SK-N-SH (cell line): Measurements from ENCODE around the gene PRG2. TPM values are rescaled to one million over a fixed set of nuclear protein-coding genes. Genes with fewer than 3 reads are reported as not detected.

Experiments
- CTCF ChIA-PET: fragments of 300-600, 350-600 bp; formaldehyde crosslinking; extraction: SDS; loops from one replicate; lab custom pipeline; 2021; lab: Yijun Ruan, JAX
- POLR2A ChIA-PET: fragments of 350-600 bp; sonication (Branson Sonifier 250); formaldehyde crosslinking; extraction: SDS; loops from one replicate; lab custom pipeline; 2020; ENCODE audit warnings: antibody characterized with exemption, inconsistent platforms; lab: Yijun Ruan, JAX
- DNase-seq: peaks from one replicate; pipeline ENCODE4 v3.0.0; 2012
- H2AFZ ChIP-seq: fragments of 200-600 bp; sonication (generic); 2 replicates; pipeline ENCODE4 v1.8.1; 2016; ENCODE audit warnings: antibody characterized with exemption, mild to moderate bottlenecking, low read depth
- H3F3A ChIP-seq: fragments of 200-600 bp; sonication (generic); replicated peaks from 2 replicates; pipeline ENCODE3; 2016; ENCODE audit warnings: antibody characterized with exemption, mild to moderate bottlenecking; ENCODE audit not compliant: insufficient read depth
- H3K27ac ChIP-seq, 2 experiments: fragments of 200-500 bp in 1 of 2; fragments of 200-600 bp in 1 of 2; sonication (Bioruptor generic) in 1 of 2; sonication (generic), shearing (Covaris generic) in 1 of 2; 2 replicates each; pipeline versions ENCODE4 v1.5.1 to v1.6.1; 2014 to 2016; ENCODE audit warnings: low read depth in 2 of 2, inconsistent platforms in 1 of 2, low read length in 1 of 2, mild to moderate bottlenecking in 1 of 2, mixed read lengths in 1 of 2
- H3K27me3 ChIP-seq: fragments of 200-600 bp; sonication (generic), shearing (Covaris generic); 2 replicates; pipeline ENCODE4 v1.6.1; 2016; ENCODE audit warnings: mixed run types; ENCODE audit not compliant: insufficient read depth
- H3K36me3 ChIP-seq, 2 experiments: fragments of 200-500 bp in 1 of 2; fragments of 200-600 bp in 1 of 2; sonication (Bioruptor generic) in 1 of 2; sonication (generic) in 1 of 2; replicated peaks in 1 of 2; 2 replicates each; pipeline versions ENCODE3 to v1.5.1; 2014 to 2016; ENCODE audit warnings: low read length in 1 of 2, mild to moderate bottlenecking in 1 of 2; ENCODE audit not compliant: insufficient read depth in 2 of 2, control insufficient read depth in 1 of 2
- H3K4me1 ChIP-seq, 2 experiments: fragments of 200-500 bp in 1 of 2; fragments of 200-600 bp in 1 of 2; sonication (Bioruptor generic) in 1 of 2; sonication (generic), shearing (Covaris generic) in 1 of 2; 2 replicates each; pipeline versions ENCODE4 v1.5.1 to v1.6.1; 2014 to 2016; ENCODE audit warnings: low read depth in 1 of 2, low read length in 1 of 2, mixed run types in 1 of 2; ENCODE audit not compliant: insufficient read depth in 2 of 2, control insufficient read depth in 1 of 2
- H3K4me2 ChIP-seq: fragments of 200-600 bp; sonication (generic), shearing (Covaris generic); 2 replicates; pipeline ENCODE4 v1.6.1; 2017; ENCODE audit warnings: mixed run types
- H3K4me3 ChIP-seq, 2 experiments: fragments of 200-500 bp in 1 of 2; fragments of 200-600 bp in 1 of 2; sonication (Bioruptor generic) in 1 of 2; sonication (generic), shearing (Covaris generic) in 1 of 2; 2 replicates each; pipeline versions ENCODE4 v1.5.1 to v1.8.1; 2014 to 2016; ENCODE audit warnings: low read depth in 2 of 2, inconsistent platforms in 1 of 2, low read length in 1 of 2, mild to moderate bottlenecking in 1 of 2, mixed read lengths in 1 of 2, moderate library complexity in 1 of 2
- H3K79me2 ChIP-seq: fragments of 200-600 bp; sonication (generic); 2 replicates; pipeline ENCODE4 v1.8.1; 2017; ENCODE audit warnings: mild to moderate bottlenecking; ENCODE audit not compliant: insufficient read depth
- H3K9ac ChIP-seq: fragments of 200-600 bp; sonication (generic); 2 replicates; pipeline ENCODE4 v1.6.1; 2017; ENCODE audit warnings: mixed run types
- H3K9me2 ChIP-seq: fragments of 200-600 bp; sonication (generic); 2 replicates; pipeline ENCODE4 v1.6.1; 2017; ENCODE audit warnings: mixed run types
- H3K9me3 ChIP-seq: fragments of 200-600 bp; sonication (generic); 2 replicates; pipeline ENCODE4 v1.6.1; 2017; ENCODE audit warnings: mixed run types, mild to moderate bottlenecking, moderate library complexity
- H4K20me1 ChIP-seq: fragments of 200-600 bp; sonication (generic); 2 replicates; pipeline ENCODE4 v1.6.1; 2017; ENCODE audit warnings: mild to moderate bottlenecking, mixed run types; ENCODE audit not compliant: insufficient read depth
- ELF1 ChIP-seq: IDR thresholded peaks from 2 replicates; pipeline ENCODE4 v1.4.0; 2012
- EZH2phosphoT487 ChIP-seq: fragments of 200-600 bp; sonication (generic); IDR thresholded peaks from 2 replicates; pipeline ENCODE4 v1.6.1; 2017; ENCODE audit warnings: low read depth, mixed run types, mild to moderate bottlenecking, antibody characterized with exemption, moderate library complexity, borderline replicate concordance
- FOSL2 ChIP-seq: IDR thresholded peaks from 2 replicates; pipeline ENCODE4 v1.4.0; 2012; ENCODE audit warnings: low read depth, mild to moderate bottlenecking, moderate library complexity, borderline replicate concordance
- NFIC ChIP-seq: IDR thresholded peaks from 2 replicates; pipeline ENCODE4 v1.4.0; 2012; ENCODE audit warnings: borderline replicate concordance
- POLR2AphosphoS5 ChIP-seq: IDR thresholded peaks from 2 replicates; pipeline ENCODE4 v1.6.1; 2012; ENCODE audit warnings: low read depth, low read length
- RAD21 ChIP-seq: IDR thresholded peaks from 2 replicates; pipeline ENCODE4 v1.6.1; 2012; ENCODE audit warnings: mild to moderate bottlenecking, low read length
- RCOR1 ChIP-seq: fragments of 150-350 bp; IDR thresholded peaks from 2 replicates; pipeline ENCODE4 v1.6.1; 2017; ENCODE audit warnings: antibody characterized with exemption, low read length
- REST ChIP-seq: IDR thresholded peaks from 2 replicates; pipeline ENCODE4 v1.6.1; 2012; ENCODE audit warnings: mild to moderate bottlenecking, low read depth, low read length, moderate library complexity
- RFX5 ChIP-seq: IDR thresholded peaks from 2 replicates; pipeline ENCODE4 v1.6.1; 2012; ENCODE audit warnings: mild to moderate bottlenecking, improper control_type of control experiment, low read length
- RXRA ChIP-seq: IDR thresholded peaks from 2 replicates; pipeline ENCODE4 v1.4.0; 2012; ENCODE audit warnings: low read depth, mild to moderate bottlenecking, borderline replicate concordance
- SIN3A ChIP-seq: IDR thresholded peaks from 2 replicates; pipeline ENCODE4 v1.6.1; 2012; ENCODE audit warnings: low read depth, mild to moderate bottlenecking, low read length, moderate library complexity, borderline replicate concordance
- TAF1 ChIP-seq: IDR thresholded peaks from 2 replicates; pipeline ENCODE4 v1.6.1; 2012; ENCODE audit warnings: low read depth, mild to moderate bottlenecking, low read length, moderate library complexity, borderline replicate concordance
- TCF12 ChIP-seq: IDR thresholded peaks from 2 replicates; pipeline ENCODE4 v1.4.0; 2012
- YY1 ChIP-seq: IDR thresholded peaks from 2 replicates; pipeline ENCODE4 v1.4.0; 2012; ENCODE audit warnings: low read depth, mild to moderate bottlenecking
- ZBTB33 ChIP-seq: IDR thresholded peaks from 2 replicates; pipeline ENCODE4 v1.4.0; 2012; ENCODE audit warnings: low read depth, borderline replicate concordance
- WGBS: methylation state at CpG from one replicate; pipeline ENCODE4 v1.1.6; 2017; ENCODE audit warnings: low lambda C conversion rate; 5-methylcytosine and 5-hydroxymethylcytosine counted together
- polyA plus RNA-seq, 3 experiments: library from polyadenylated mRNA; depleted of rRNA; stranded (reverse); fragments of >200 nt; gene quantifications; 2 replicates each; pipeline ENCODE4 v1.2.3, GENCODE V29; 2012
- TF ChIP-seq, protein P1 (sequence below): IDR thresholded peaks from 2 replicates; pipeline ENCODE4; 2012
- TF ChIP-seq, protein P2 (sequence below): IDR thresholded peaks from 2 replicates; pipeline ENCODE4 v1.4.0; 2012; ENCODE audit warnings: low read depth

PRG2 gene
- polyA plus RNA-seq, 1 of the 3 experiments (the other 2 are of a cell fraction): not detected

- ChIA-PET POLR2A (no interaction called here), CTCF (interaction anchor here (1.2 to 1.6 kb wide), 2 partner anchors 13 to 65 kb away, joined by 3 to 4 read pairs; no protein-coding TSS in a partner anchor)
- 62% methylated on average over 5 of the region's 5 CpGs for WGBS
- H3K9me3 ChIP-seq: no peaks in the 10 kb centered on the region
- H3K79me2 ChIP-seq: no peaks in the 10 kb centered on the region
- no peak overlapping the region for H2AFZ ChIP-seq
- H3K4me1 ChIP-seq: peaks cover 18 to 24% of the 10 kb centered on the region in 2 experiments; a peak in 2 of 4 replicates
- H4K20me1 ChIP-seq: no peaks in the 10 kb centered on the region
- no peak for DNase-seq
- H3K27me3 ChIP-seq: no peaks in the 10 kb centered on the region; the same call in 1 of the 2 replicates
- H3K9ac ChIP-seq: no peak overlapping the region
- no peaks in the 10 kb centered on the region for H3F3A ChIP-seq
- no peaks in the 10 kb centered on the region for H3K9me2 ChIP-seq
- H3K27ac ChIP-seq: no peak overlapping the region
- H3K4me2 ChIP-seq: no peak overlapping the region
- H3K36me3 ChIP-seq: no peaks in the 10 kb centered on the region
- TF ChIP-seq ZBTB33 (no peak), SIN3A (no peak)
- TF ChIP-seq, all 33 proteins: peak for 0
- H3K4me3 ChIP-seq: no peak overlapping the region
These were observed 38.2 kb upstream of the PRG2 start for GRCh38 chr11:57428643-57429042.

DNA sequence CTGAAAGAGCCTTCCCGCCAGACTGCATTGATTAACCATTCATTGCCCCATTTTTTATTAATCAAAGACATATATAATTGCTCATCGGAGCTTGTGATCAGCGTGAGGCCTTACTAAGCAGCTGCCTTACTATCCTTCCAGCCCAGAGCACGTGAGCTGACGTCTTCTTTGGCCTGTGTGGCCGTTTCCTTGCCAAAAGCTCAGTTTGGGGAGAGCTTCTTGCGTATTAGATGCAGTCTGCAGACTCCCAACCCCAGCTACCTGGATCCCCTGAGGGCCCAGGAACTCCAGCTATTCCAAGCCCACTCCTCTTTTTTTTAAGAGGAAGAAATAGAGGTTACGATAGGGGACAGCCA, 37.3 kb upstream of the PRG2 start:
- Histone ChIP-seq H3K9me3 (no peaks in the 10 kb centered on the region), H3K4me1 (peaks cover 21 to 24% of the 10 kb centered on the region in 2 experiments; a peak in 2 of 4 replicates), H3F3A (no peaks in the 10 kb centered on the region), H3K9me2 (no peaks in the 10 kb centered on the region), H3K27ac (no peak overlapping the region; a peak in 1 of 4 replicates), H3K9ac (no peak overlapping the region), H3K36me3 (no peaks in the 10 kb centered on the region), H3K27me3 (no peaks in the 10 kb centered on the region; the same call in 1 of the 2 replicates), H3K4me3 (no peak overlapping the region), H2AFZ (no peak overlapping the region), H3K79me2 (no peaks in the 10 kb centered on the region), H3K4me2 (peak overlapping the region; percentile 43; the same call in 1 of the 2 replicates), H4K20me1 (no peaks in the 10 kb centered on the region)
- ChIA-PET CTCF (interaction anchor here (0.6 to 6.3 kb wide), 3 partner anchors 30 to 1097 kb away, joined by 3 to 26 read pairs (median 4); no protein-coding TSS in a partner anchor), POLR2A (no interaction called here)
- 90% methylated on average over 8 of the region's 8 CpGs for WGBS
- TF ChIP-seq RFX5 (no peak), TAF1 (no peak), RAD21 (no peak), TCF12 (no peak), RCOR1 (no peak), ELF1 (no peak), EZH2phosphoT487 (no peak), RXRA (no peak), POLR2AphosphoS5 (no peak), NFIC (no peak), REST (no peak), YY1 (no peak), FOSL2 (no peak)
- TF ChIP-seq, protein P1, sequence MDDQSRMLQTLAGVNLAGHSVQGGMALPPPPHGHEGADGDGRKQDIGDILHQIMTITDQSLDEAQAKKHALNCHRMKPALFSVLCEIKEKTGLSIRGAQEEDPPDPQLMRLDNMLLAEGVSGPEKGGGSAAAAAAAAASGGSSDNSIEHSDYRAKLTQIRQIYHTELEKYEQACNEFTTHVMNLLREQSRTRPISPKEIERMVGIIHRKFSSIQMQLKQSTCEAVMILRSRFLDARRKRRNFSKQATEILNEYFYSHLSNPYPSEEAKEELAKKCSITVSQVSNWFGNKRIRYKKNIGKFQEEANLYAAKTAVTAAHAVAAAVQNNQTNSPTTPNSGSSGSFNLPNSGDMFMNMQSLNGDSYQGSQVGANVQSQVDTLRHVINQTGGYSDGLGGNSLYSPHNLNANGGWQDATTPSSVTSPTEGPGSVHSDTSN: no peak
- TF ChIP-seq, protein P2, sequence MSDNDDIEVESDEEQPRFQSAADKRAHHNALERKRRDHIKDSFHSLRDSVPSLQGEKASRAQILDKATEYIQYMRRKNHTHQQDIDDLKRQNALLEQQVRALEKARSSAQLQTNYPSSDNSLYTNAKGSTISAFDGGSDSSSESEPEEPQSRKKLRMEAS: no peak
- no peak for DNase-seq
